Neural crest cell (in vitro differentiated cells): Measurements from ENCODE around the gene ARHGAP28. TPM values are rescaled to one million over a fixed set of nuclear protein-coding genes. Genes with fewer than 3 reads are reported as not detected.

Source experiments
- DNase-seq: peaks from one replicate; pipeline ENCODE4 v3.0.0; 2021; ENCODE audit warnings: low read depth, mixed read lengths, low spot score
- H3K27ac Mint-ChIP-seq: one replicate; pipeline ENCODE4 v1.8.0; 2021; ENCODE audit warnings: mild to moderate bottlenecking, mixed read lengths; ENCODE audit not compliant: unreplicated experiment
- H3K27me3 Mint-ChIP-seq: 2 replicates; pipeline ENCODE4 v1.8.0; 2021; ENCODE audit warnings: low read depth, mild to moderate bottlenecking, mixed read lengths
- H3K36me3 Mint-ChIP-seq: 2 replicates; pipeline ENCODE4 v1.8.0; 2021; ENCODE audit warnings: low read depth, mild to moderate bottlenecking, mixed read lengths
- H3K4me1 Mint-ChIP-seq: 2 replicates; pipeline ENCODE4 v1.8.0; 2021; ENCODE audit warnings: mixed read lengths
- H3K4me3 Mint-ChIP-seq: one replicate; pipeline ENCODE4 v1.8.0; 2021; ENCODE audit warnings: mild to moderate bottlenecking, mixed read lengths
- H3K9me3 Mint-ChIP-seq: 2 replicates; pipeline ENCODE4 v1.8.0; 2021; ENCODE audit warnings: mixed read lengths
- CTCF ChIP-seq: fragments of 200-600 bp; sonication (generic); conservative IDR thresholded peaks from 2 replicates; pipeline ENCODE4 v1.5.0; 2021; ENCODE audit warnings: antibody characterized with exemption, mild to moderate bottlenecking
- total RNA-seq: library from RNA; stranded (reverse); gene quantifications from 2 replicates; pipeline ENCODE4 v1.2.1, GENCODE V29; 2021

Gene ARHGAP28
- total RNA-seq, 1 donor from 2014 or later: 20.2 TPM

- no peaks in the 10 kb centered on the region for H3K27me3 Mint-ChIP-seq
- DNase-seq: no peak
- TF ChIP-seq CTCF: no peak
- no peak overlapping the region for H3K27ac Mint-ChIP-seq
- H3K36me3 Mint-ChIP-seq: peaks cover 41% of the 10 kb centered on the region
- no peak overlapping the region for H3K4me3 Mint-ChIP-seq
- no peaks in the 10 kb centered on the region for H3K4me1 Mint-ChIP-seq
- H3K9me3 Mint-ChIP-seq: peaks cover 19% of the 10 kb centered on the region
Observed at GRCh38 chr18:6850396-6850795, 120.9 kb downstream of the ARHGAP28 start.

DNA sequence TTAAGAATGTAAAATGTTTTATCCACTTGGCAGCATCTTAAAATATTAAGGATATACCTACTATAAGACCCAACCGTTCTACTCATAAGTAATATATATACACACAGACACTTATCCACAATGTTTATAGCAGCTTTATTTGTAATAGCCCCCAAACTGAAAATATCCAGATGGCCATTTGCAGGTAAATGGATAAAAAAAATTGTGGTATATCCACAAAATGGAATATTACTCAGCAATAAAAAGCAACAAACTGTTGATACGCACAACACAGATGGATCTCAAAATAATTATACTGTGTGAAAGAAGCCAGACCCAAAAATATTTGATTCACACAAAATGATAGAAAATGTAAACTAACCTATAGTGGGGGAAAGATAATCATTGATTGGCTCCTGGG is 122.0 kb downstream of the ARHGAP28 start:
- H3K9me3 Mint-ChIP-seq: peaks cover 19% of the 10 kb centered on the region
- peaks cover 38% of the 10 kb centered on the region for H3K36me3 Mint-ChIP-seq
- no peak for TF ChIP-seq CTCF
- no peak overlapping the region for H3K4me3 Mint-ChIP-seq
- H3K4me1 Mint-ChIP-seq: no peaks in the 10 kb centered on the region
- no peak for DNase-seq
- H3K27ac Mint-ChIP-seq: no peak overlapping the region
- H3K27me3 Mint-ChIP-seq: no peaks in the 10 kb centered on the region

DNA sequence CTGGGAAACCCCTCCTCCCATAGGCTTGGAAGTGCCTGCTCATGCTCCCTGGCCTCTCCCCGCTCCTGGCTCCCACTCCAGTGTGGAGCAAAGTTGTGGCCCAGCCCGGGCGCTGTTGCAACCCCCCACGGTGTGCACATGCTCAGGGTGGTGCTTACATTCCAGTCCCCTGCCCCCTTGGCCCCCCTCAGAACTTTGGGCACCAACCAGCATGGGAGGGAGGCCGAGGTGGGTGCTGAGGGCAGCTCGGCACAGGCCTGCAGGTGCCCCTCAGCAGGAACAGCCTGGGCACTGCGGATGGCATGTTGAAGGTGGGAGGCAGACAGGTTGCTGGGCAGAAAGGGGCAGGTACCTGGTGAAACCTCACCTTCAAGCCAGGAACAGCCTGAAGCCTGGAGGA is 125.3 kb downstream of the ARHGAP28 start:
- no peak overlapping the region for H3K4me3 Mint-ChIP-seq
- H3K9me3 Mint-ChIP-seq: peaks cover 19% of the 10 kb centered on the region
- no peak for TF ChIP-seq CTCF
- peaks cover 38% of the 10 kb centered on the region for H3K36me3 Mint-ChIP-seq
- H3K27ac Mint-ChIP-seq: no peak overlapping the region
- peaks cover 7% of the 10 kb centered on the region for H3K4me1 Mint-ChIP-seq
- DNase-seq: no peak
- H3K27me3 Mint-ChIP-seq: no peaks in the 10 kb centered on the region

GRCh38 chr18:6855767-6856166 is 126.3 kb downstream of the ARHGAP28 start:
- peaks cover 34% of the 10 kb centered on the region for H3K36me3 Mint-ChIP-seq
- H3K9me3 Mint-ChIP-seq: peaks cover 19% of the 10 kb centered on the region
- H3K27ac Mint-ChIP-seq: no peak overlapping the region
- H3K27me3 Mint-ChIP-seq: no peaks in the 10 kb centered on the region
- peaks cover 7% of the 10 kb centered on the region for H3K4me1 Mint-ChIP-seq
- H3K4me3 Mint-ChIP-seq: no peak overlapping the region
- DNase-seq: no peak
- no peak for TF ChIP-seq CTCF

DNA sequence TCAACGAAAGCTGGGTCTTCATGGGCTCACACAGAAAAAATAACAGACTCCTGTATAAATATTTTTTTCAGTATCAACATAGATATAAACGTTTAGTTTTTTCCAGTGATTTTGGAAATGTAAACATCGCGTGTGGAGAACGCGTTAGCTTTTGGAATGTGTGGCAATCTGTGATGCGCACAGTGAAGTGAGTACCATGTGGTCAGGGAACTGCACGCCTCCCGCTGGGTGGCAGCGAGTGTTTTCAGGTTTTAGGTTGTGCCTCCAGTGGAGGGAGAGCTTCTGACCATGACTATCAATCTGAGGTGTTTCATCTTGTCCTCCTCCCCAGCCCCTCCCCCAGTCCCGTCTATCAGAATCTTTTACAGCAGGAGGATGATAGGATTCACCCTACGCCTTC is 127.8 kb downstream of the ARHGAP28 start:
- no peak overlapping the region for H3K27ac Mint-ChIP-seq
- no peak for DNase-seq
- peaks cover 18% of the 10 kb centered on the region for H3K36me3 Mint-ChIP-seq
- H3K27me3 Mint-ChIP-seq: no peaks in the 10 kb centered on the region
- no peak for TF ChIP-seq CTCF
- peaks cover 5% of the 10 kb centered on the region for H3K9me3 Mint-ChIP-seq
- peaks cover 12% of the 10 kb centered on the region for H3K4me1 Mint-ChIP-seq
- H3K4me3 Mint-ChIP-seq: no peak overlapping the region
